K562 (cell line): Measurements from ENCODE around the gene C1orf56. TPM values are rescaled to one million over a fixed set of nuclear protein-coding genes. Genes with fewer than 3 reads are reported as not detected.

Source experiments
- BHLHE40 ChIP-seq: IDR thresholded peaks from 2 replicates; pipeline ENCODE4 v1.6.1; 2011; ENCODE audit warnings: low read length, improper control_type of control experiment
- CEBPG ChIP-seq, 3 experiments: fragments of 200-800 bp in 1 of 3; sonication (Bioruptor generic) in 1 of 3; sonication (generic) in 1 of 3; formaldehyde crosslinking in 1 of 3; IDR thresholded peaks in 2 of 3; conservative IDR thresholded peaks in 1 of 3; 2 replicates each; pipeline versions ENCODE4 v1.6.1 to v1.8.0; 2016 to 2022; ENCODE audit warnings: missing compliant biosample characterization in 2 of 3, missing genetic modification characterization in 2 of 3, mild to moderate bottlenecking in 1 of 3, missing genetic modification reagents in 1 of 3
- LARP7 ChIP-seq: fragments of 450-650 bp; IDR thresholded peaks from 2 replicates; pipeline ENCODE4 v1.6.1; 2016
- NCOA1 ChIP-seq: fragments of 450-650 bp; IDR thresholded peaks from 2 replicates; pipeline ENCODE4 v1.6.1; 2016; ENCODE audit warnings: low read depth
- NCOA6 ChIP-seq: fragments of 450-650 bp; IDR thresholded peaks from 2 replicates; pipeline ENCODE4 v1.6.1; 2017; ENCODE audit warnings: mild to moderate bottlenecking
- NCOR1 ChIP-seq: fragments of 450-650 bp; IDR thresholded peaks from 2 replicates; pipeline ENCODE4 v1.6.1; 2016; ENCODE audit warnings: mild to moderate bottlenecking, moderate library complexity
- NFATC3 ChIP-seq: fragments of 450-650 bp; IDR thresholded peaks from 2 replicates; pipeline ENCODE4 v1.6.1; 2017; ENCODE audit warnings: mild to moderate bottlenecking
- NFE2 ChIP-seq: IDR thresholded peaks from 2 replicates; pipeline ENCODE4 v1.6.1; 2014; ENCODE audit warnings: antibody characterized with exemption, low read depth
- RB1 ChIP-seq: fragments of 450-650 bp; IDR thresholded peaks from 2 replicates; pipeline ENCODE4 v1.6.1; 2017; ENCODE audit warnings: low read depth, mild to moderate bottlenecking
- SFPQ ChIP-seq: fragments of 200-400 bp; formaldehyde crosslinking; IDR thresholded peaks from 2 replicates; pipeline ENCODE4 v1.6.1; 2017; ENCODE audit warnings: mild to moderate bottlenecking, low read depth, low read length, moderate library complexity
- ZSCAN29 ChIP-seq: fragments of 450-650 bp; IDR thresholded peaks from 2 replicates; pipeline ENCODE4 v1.6.1; 2017
- polyA plus RNA-seq, 8 experiments: library from polyadenylated mRNA; depleted of rRNA in 4 of 8; stranded (reverse) in 5 of 8; unstranded in 3 of 8; fragments of >200 nt; fragmentation: Nextera tagmentation in 2 of 8; fragmentation: Illumina TruSeq in 1 of 8; extraction: Ambion mirVana in 2 of 8; extraction: Trizol in 1 of 8; gene quantifications; 2 replicates each; pipeline versions ENCODE4 v1.2.1 to v1.2.3, GENCODE V29; 2011 to 2014; ENCODE audit warnings: inconsistent platforms in 1 of 8, missing spikeins in 1 of 8
- total RNA-seq, 7 experiments: library from RNA; depleted of rRNA in 6 of 7; stranded (reverse); fragments of >200 nt in 6 of 7; fragmentation: Illumina TruSeq in 2 of 7; extraction: Trizol in 2 of 7; gene quantifications; 2 replicates each; pipeline versions ENCODE4 v1.2.1 to v1.2.3, GENCODE V29; 2011 to 2021; ENCODE audit warnings: low replicate concordance in 1 of 7
- TF ChIP-seq, protein P1 (sequence below): fragments of 250-450 bp; sonication (Bioruptor Pico); IDR thresholded peaks from 2 replicates; pipeline ENCODE4 v1.9.0; 2021; ENCODE audit warnings: mild to moderate bottlenecking, inconsistent platforms
- TF ChIP-seq, protein P2 (sequence below), 2 experiments: fragments of 450-650 bp; formaldehyde crosslinking in 1 of 2; IDR thresholded peaks; 2 replicates each; pipeline versions ENCODE4 v1.4.0 to v1.6.1; 2014 to 2020; ENCODE audit warnings: mild to moderate bottlenecking in 2 of 2, borderline replicate concordance in 1 of 2, low read depth in 1 of 2
- TF ChIP-seq, protein P3 (sequence below): fragments of 450-650 bp; formaldehyde crosslinking; IDR thresholded peaks from 2 replicates; pipeline ENCODE4 v1.4.0; 2020; ENCODE audit warnings: mild to moderate bottlenecking, moderate library complexity

Gene C1orf56
- total and polyA plus RNA-seq, 9 of the 15 experiments (the other 6 are each of a cell fraction or from before 2014, with no cell fraction given), result 0.18 to 15.7 (median 1.1) TPM

DNA sequence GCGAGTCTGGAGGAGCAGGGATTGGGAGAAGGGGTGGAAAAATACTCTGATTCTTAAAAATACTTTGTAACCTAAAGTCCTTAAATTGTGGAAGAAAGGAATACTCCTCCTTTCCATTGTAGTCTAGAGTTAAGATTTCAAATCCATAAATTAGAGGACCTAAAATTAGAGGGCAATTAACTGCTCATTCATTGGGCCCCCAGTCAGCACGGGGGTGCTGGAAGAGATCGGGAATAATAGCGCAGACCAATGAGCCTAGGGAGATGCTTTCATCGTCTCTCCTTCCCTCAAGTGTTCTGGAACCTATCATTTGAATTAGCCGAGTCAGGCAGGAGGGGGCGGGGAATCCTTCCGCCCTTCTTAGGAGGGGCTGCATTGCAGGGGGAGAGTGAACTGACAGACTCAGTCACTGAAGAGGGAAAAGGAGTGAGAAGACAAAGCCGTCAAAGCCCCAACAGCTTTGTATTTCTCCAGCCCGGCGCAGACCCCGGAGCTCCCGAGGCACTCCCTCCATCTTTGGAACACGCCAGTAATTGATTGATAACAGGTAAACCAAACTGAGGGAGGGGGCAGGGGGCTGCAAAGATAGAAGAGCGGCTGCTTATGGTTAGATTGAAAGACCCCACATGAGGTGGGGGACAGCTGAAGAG, 12.6 kb downstream of the C1orf56 start, which contains the start of gene MLLT11 (continued):
- TF ChIP-seq SFPQ (no peak), NCOA6 (peak; percentile 36; the same call in 1 of the 2 replicates), NCOA1 (peak; percentile 50; the same call in 1 of the 2 replicates), CEBPG (CRISPR knock-in tag; IDR thresholded peaks at IDR 0.05) (no peak), CEBPG (tag; conservative IDR thresholded peaks at IDR 0.05 in 1 of 2, IDR thresholded peaks at IDR 0.05 in 1 of 2) (no peak), BHLHE40 (no peak), LARP7 (no peak), NCOR1 (0 out of 2 replicates have a peak, but pooled peaks have one; percentile 8), ZSCAN29 (no peak), RB1 (no peak), NFATC3 (no peak), NFE2 (peak; percentile 85)
- TF ChIP-seq, protein P1, sequence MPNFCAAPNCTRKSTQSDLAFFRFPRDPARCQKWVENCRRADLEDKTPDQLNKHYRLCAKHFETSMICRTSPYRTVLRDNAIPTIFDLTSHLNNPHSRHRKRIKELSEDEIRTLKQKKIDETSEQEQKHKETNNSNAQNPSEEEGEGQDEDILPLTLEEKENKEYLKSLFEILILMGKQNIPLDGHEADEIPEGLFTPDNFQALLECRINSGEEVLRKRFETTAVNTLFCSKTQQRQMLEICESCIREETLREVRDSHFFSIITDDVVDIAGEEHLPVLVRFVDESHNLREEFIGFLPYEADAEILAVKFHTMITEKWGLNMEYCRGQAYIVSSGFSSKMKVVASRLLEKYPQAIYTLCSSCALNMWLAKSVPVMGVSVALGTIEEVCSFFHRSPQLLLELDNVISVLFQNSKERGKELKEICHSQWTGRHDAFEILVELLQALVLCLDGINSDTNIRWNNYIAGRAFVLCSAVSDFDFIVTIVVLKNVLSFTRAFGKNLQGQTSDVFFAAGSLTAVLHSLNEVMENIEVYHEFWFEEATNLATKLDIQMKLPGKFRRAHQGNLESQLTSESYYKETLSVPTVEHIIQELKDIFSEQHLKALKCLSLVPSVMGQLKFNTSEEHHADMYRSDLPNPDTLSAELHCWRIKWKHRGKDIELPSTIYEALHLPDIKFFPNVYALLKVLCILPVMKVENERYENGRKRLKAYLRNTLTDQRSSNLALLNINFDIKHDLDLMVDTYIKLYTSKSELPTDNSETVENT, result no peak
- TF ChIP-seq, protein P2, sequence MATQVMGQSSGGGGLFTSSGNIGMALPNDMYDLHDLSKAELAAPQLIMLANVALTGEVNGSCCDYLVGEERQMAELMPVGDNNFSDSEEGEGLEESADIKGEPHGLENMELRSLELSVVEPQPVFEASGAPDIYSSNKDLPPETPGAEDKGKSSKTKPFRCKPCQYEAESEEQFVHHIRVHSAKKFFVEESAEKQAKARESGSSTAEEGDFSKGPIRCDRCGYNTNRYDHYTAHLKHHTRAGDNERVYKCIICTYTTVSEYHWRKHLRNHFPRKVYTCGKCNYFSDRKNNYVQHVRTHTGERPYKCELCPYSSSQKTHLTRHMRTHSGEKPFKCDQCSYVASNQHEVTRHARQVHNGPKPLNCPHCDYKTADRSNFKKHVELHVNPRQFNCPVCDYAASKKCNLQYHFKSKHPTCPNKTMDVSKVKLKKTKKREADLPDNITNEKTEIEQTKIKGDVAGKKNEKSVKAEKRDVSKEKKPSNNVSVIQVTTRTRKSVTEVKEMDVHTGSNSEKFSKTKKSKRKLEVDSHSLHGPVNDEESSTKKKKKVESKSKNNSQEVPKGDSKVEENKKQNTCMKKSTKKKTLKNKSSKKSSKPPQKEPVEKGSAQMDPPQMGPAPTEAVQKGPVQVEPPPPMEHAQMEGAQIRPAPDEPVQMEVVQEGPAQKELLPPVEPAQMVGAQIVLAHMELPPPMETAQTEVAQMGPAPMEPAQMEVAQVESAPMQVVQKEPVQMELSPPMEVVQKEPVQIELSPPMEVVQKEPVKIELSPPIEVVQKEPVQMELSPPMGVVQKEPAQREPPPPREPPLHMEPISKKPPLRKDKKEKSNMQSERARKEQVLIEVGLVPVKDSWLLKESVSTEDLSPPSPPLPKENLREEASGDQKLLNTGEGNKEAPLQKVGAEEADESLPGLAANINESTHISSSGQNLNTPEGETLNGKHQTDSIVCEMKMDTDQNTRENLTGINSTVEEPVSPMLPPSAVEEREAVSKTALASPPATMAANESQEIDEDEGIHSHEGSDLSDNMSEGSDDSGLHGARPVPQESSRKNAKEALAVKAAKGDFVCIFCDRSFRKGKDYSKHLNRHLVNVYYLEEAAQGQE (IDR thresholded peaks at IDR 0.05; ENCODE audit: borderline replicate concordance), result no peak
- TF ChIP-seq, protein P2 (CRISPR knock-in tag; IDR thresholded peaks at IDR 0.05; ENCODE audit: low read depth), result no peak
- TF ChIP-seq, protein P3, sequence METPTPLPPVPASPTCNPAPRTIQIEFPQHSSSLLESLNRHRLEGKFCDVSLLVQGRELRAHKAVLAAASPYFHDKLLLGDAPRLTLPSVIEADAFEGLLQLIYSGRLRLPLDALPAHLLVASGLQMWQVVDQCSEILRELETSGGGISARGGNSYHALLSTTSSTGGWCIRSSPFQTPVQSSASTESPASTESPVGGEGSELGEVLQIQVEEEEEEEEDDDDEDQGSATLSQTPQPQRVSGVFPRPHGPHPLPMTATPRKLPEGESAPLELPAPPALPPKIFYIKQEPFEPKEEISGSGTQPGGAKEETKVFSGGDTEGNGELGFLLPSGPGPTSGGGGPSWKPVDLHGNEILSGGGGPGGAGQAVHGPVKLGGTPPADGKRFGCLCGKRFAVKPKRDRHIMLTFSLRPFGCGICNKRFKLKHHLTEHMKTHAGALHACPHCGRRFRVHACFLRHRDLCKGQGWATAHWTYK (CRISPR knock-in tag), result no peak
